Endothelial cell of umbilical vein (primary cell): ENCODE data around the gene PRDM16. TPM values are rescaled to one million over a fixed set of nuclear protein-coding genes. Genes with fewer than 3 reads are reported as not detected.

Source experiments
- BruUV-seq: library from RNA; stranded (reverse); fragments of 400-500 nt; replicated peaks from 2 replicates; lab custom pipeline; 2021; lab: Mats Ljungman, UMichigan
- CTCF ChIA-PET: fragments of 300-600, 350-600 bp; sonication (Branson Sonifier 250); formaldehyde crosslinking; loops from one replicate; lab custom pipeline; 2021; ENCODE audit warnings: antibody characterized with exemption, inconsistent platforms; lab: Charles Lee
- POLR2A ChIA-PET: fragments of 300-600, 350-600 bp; sonication (Branson Sonifier 250); formaldehyde crosslinking; loops from one replicate; lab custom pipeline; 2021; ENCODE audit warnings: antibody characterized with exemption, inconsistent platforms; lab: Charles Lee
- DNase-seq: peaks from one replicate; pipeline ENCODE4 v3.0.0-alpha.2; 2011; ENCODE audit warnings: low read depth, low spot score
- FAIRE-seq: peaks from 2 replicates; lab custom pipeline; 2011; peaks lifted over from hg19 to GRCh38; lab: Jason Lieb, UNC
- H2AFZ ChIP-seq: 2 replicates; pipeline ENCODE4 v1.6.0; 2012; ENCODE audit warnings: low read depth, low read length, control low read depth, inconsistent platforms
- H3K27ac ChIP-seq: 2 replicates; pipeline ENCODE4 v1.5.1; 2011; ENCODE audit warnings: low read depth, mild to moderate bottlenecking, control low read depth, low read length, moderate library complexity; ENCODE audit not compliant: insufficient read depth
- H3K27me3 ChIP-seq, 2 experiments: 2 replicates each; pipeline versions ENCODE4 v1.6.0 to v1.6.1; 2011; ENCODE audit warnings: low read length in 2 of 2, mixed read lengths in 1 of 2; ENCODE audit not compliant: control insufficient read depth in 2 of 2, insufficient read depth in 2 of 2
- H3K36me3 ChIP-seq, 2 experiments: 2 replicates in 1 of 2; 3 replicates in 1 of 2; pipeline ENCODE4 v1.5.1; 2011; ENCODE audit warnings: low read length in 2 of 2, mild to moderate bottlenecking in 1 of 2, moderate library complexity in 1 of 2; ENCODE audit not compliant: control insufficient read depth in 2 of 2, insufficient read depth in 2 of 2; ENCODE audit errors: extremely low read depth in 1 of 2
- H3K4me1 ChIP-seq: 3 replicates; pipeline ENCODE4 v1.5.1; 2011; ENCODE audit warnings: mild to moderate bottlenecking, low read length; ENCODE audit not compliant: control insufficient read depth, insufficient read depth; ENCODE audit errors: extremely low read depth
- H3K4me2 ChIP-seq: 2 replicates; pipeline ENCODE4 v1.6.1; 2011; ENCODE audit warnings: low read length, control low read depth, mixed read lengths; ENCODE audit not compliant: insufficient read depth
- H3K4me3 ChIP-seq, 3 experiments: fragments of 200-600 bp in 1 of 3; sonication (generic), shearing (Covaris generic) in 1 of 3; replicated peaks in 1 of 3; 2 replicates each; pipeline ENCODE4 v1.5.1; 2011 to 2016; ENCODE audit warnings: control low read depth in 3 of 3, low read length in 3 of 3, mild to moderate bottlenecking in 2 of 3, inconsistent platforms in 1 of 3, low read depth in 1 of 3, moderate library complexity in 1 of 3; ENCODE audit not compliant: insufficient read depth in 1 of 3
- H3K79me2 ChIP-seq: 2 replicates; pipeline ENCODE4 v1.6.0; 2012; ENCODE audit warnings: low read length, inconsistent platforms; ENCODE audit not compliant: control insufficient read depth, insufficient read depth
- H3K9ac ChIP-seq: replicated peaks from 2 replicates; pipeline ENCODE3; 2011; ENCODE audit warnings: low read length, control low read depth; ENCODE audit not compliant: insufficient read depth; ENCODE audit errors: extremely low read depth
- H3K9me1 ChIP-seq: replicated peaks from 3 replicates; pipeline ENCODE4 v1.6.0; 2011; ENCODE audit warnings: mild to moderate bottlenecking, low read length; ENCODE audit not compliant: control insufficient read depth, insufficient read depth; ENCODE audit errors: extremely low read depth
- H3K9me3 ChIP-seq: replicated peaks from 2 replicates; pipeline ENCODE4 v1.5.1; 2012; ENCODE audit warnings: low read length, inconsistent platforms; ENCODE audit not compliant: control insufficient read depth, insufficient read depth
- H4K20me1 ChIP-seq: replicated peaks from 2 replicates; pipeline ENCODE3; 2011; ENCODE audit warnings: mild to moderate bottlenecking, low read length; ENCODE audit not compliant: control insufficient read depth, insufficient read depth; ENCODE audit errors: extremely low read depth
- CTCF ChIP-seq, 2 donors: IDR thresholded peaks; 1 replicate in 1 of 2; 2 replicates in 1 of 2; pipeline ENCODE4 v1.5.1; 2011; ENCODE audit warnings: low read length in 2 of 2, mild to moderate bottlenecking in 2 of 2, moderate library complexity in 2 of 2, control low read depth in 1 of 2, inconsistent platforms in 1 of 2, low read depth in 1 of 2; ENCODE audit not compliant: insufficient read depth in 1 of 2; ENCODE audit errors: extremely low read depth in 1 of 2
- EZH2 ChIP-seq: IDR thresholded peaks from 2 replicates; pipeline ENCODE4 v1.6.1; 2012; ENCODE audit warnings: borderline replicate concordance, low read depth, mild to moderate bottlenecking, moderate library complexity, low read length, inconsistent platforms; ENCODE audit not compliant: severe bottlenecking
- FOS ChIP-seq: IDR thresholded peaks from 2 replicates; pipeline ENCODE4 v1.6.1; 2011; ENCODE audit warnings: mild to moderate bottlenecking, low read length, moderate library complexity, borderline replicate concordance; ENCODE audit not compliant: insufficient read depth
- GATA2 ChIP-seq: IDR thresholded peaks from 2 replicates; pipeline ENCODE4 v1.7.0; 2011; ENCODE audit warnings: low read depth, mild to moderate bottlenecking, moderate library complexity, mixed read lengths, low read length; ENCODE audit not compliant: insufficient read length, insufficient read depth
- JUN ChIP-seq: IDR thresholded peaks from 2 replicates; pipeline ENCODE4 v1.6.1; 2011; ENCODE audit warnings: borderline replicate concordance, low read depth; ENCODE audit not compliant: insufficient read length, insufficient read depth
- MYC ChIP-seq: IDR thresholded peaks from one replicate; pipeline ENCODE4 v1.6.1; 2011; ENCODE audit warnings: mild to moderate bottlenecking, low read depth, low read length
- POLR2A ChIP-seq: IDR thresholded peaks from 2 replicates; pipeline ENCODE4 v1.6.1; 2012; ENCODE audit warnings: low read depth, mild to moderate bottlenecking, control low read depth, low read length
- POLR2AphosphoS5 ChIP-seq: IDR thresholded peaks from 2 replicates; pipeline ENCODE4 v1.6.1; 2012; ENCODE audit warnings: low read depth, mild to moderate bottlenecking, control low read depth, low read length, moderate library complexity; ENCODE audit not compliant: insufficient read depth
- dilution Hi-C: fragments of 300-500 bp; cut with MboI; formaldehyde crosslinking; loops from one replicate; pipeline ENCODE4 v1.15.0; 2019; ENCODE audit warnings: low sequenced_read_pairs; ENCODE audit not compliant: extremely low pct_ligation_motif_present
- intact Hi-C: fragments of 100-400 bp; cut with micrococcal nuclease; formaldehyde crosslinking; loops from one replicate; pipeline ENCODE4 v1.10.0; 2022
- polyA plus RNA-seq, 4 experiments: library from polyadenylated mRNA; depleted of rRNA in 3 of 4; stranded (reverse) in 3 of 4; unstranded in 1 of 4; fragments of >200 nt; gene quantifications; 2 replicates each; pipeline versions ENCODE4 v1.2.1 to v1.2.3, GENCODE V29; 2011 to 2012; ENCODE audit warnings: missing spikeins in 1 of 4
- total RNA-seq: library from RNA; stranded (reverse); gene quantifications from 2 replicates; pipeline ENCODE4 v1.2.3, GENCODE V29; 2021
- TF ChIP-seq, protein P1 (sequence below): IDR thresholded peaks from 2 replicates; pipeline ENCODE4 v1.6.1; 2011; ENCODE audit not compliant: insufficient read depth, insufficient read length

Gene PRDM16
- total and polyA plus RNA-seq, 2 donors (not counting 3 experiments of a cell fraction or from before 2014, with no cell fraction given), result not detected

DNA sequence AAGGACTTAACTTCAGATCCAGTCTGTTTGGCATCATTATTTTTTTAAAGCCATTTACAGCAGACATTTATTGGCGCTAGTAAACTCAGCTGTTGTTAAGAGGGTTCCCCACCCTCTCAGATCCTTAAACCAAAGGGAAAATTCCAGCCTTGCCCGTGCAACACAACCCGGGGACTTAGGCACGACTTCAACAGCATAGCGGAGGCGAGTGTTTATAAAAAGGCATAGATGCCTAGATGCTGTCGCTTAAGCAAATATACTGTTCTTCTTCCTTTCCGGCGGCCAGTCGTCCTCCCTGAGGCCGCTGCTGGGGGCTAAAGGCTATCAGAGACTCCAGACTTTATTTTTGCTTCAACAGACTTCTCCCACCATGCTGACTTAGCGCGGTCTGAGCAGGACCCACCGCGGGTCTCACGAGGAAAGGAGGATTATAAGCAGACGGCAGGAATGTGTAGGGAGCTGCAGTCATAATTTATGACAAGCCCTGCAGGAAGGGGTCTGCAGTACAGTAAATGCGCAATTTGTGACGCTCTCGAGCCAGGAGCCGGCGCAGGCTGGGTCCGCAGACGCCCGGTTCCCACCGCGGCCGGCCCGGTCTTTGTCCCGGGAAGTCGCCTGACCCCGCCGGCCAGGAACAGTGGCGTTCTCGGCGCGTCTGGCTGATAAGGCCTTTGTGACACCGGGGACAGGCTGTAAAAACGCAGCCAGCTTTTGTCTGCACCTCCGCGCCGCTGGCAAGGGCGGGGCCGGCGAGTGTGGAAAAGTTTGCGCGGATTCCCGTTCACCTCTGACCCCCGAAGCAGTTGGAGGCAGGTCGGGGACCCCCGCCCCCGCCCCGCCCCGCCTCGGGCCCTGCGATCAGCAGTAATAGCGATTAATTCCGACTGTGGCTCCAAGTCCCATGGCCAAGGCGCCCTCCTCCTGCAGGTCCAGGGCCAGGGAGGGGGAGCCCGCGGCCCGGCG, 324.3 kb downstream of the PRDM16 start:
- no peaks in the 10 kb centered on the region for H3K79me2 ChIP-seq
- dilution Hi-C loops (no loop called here), intact Hi-C loops (no loop called here)
- DNase-seq (no peak), FAIRE-seq (no peak)
- no peaks in the 10 kb centered on the region for H3K9me1 ChIP-seq
- no peak overlapping the region for H3K9ac ChIP-seq
- no peak overlapping the region for H2AFZ ChIP-seq
- ChIA-PET CTCF (no interaction called here), POLR2A (no interaction called here)
- TF ChIP-seq JUN (no peak), EZH2 (peak; percentile 94), MYC (no peak), POLR2A (no peak)
- BruUV-seq, result no TSS peak
- H3K4me3 ChIP-seq, result no peak overlapping the region
- no peak overlapping the region for H3K4me2 ChIP-seq
- H3K36me3 ChIP-seq, result no peaks in the 10 kb centered on the region
- peaks cover 27 to 36% of the 10 kb centered on the region in 2 experiments for H3K27me3 ChIP-seq
- H3K27ac ChIP-seq, result no peak overlapping the region
- no peaks in the 10 kb centered on the region for H4K20me1 ChIP-seq
- H3K4me1 ChIP-seq, result no peaks in the 10 kb centered on the region
- no peaks in the 10 kb centered on the region for H3K9me3 ChIP-seq

DNA sequence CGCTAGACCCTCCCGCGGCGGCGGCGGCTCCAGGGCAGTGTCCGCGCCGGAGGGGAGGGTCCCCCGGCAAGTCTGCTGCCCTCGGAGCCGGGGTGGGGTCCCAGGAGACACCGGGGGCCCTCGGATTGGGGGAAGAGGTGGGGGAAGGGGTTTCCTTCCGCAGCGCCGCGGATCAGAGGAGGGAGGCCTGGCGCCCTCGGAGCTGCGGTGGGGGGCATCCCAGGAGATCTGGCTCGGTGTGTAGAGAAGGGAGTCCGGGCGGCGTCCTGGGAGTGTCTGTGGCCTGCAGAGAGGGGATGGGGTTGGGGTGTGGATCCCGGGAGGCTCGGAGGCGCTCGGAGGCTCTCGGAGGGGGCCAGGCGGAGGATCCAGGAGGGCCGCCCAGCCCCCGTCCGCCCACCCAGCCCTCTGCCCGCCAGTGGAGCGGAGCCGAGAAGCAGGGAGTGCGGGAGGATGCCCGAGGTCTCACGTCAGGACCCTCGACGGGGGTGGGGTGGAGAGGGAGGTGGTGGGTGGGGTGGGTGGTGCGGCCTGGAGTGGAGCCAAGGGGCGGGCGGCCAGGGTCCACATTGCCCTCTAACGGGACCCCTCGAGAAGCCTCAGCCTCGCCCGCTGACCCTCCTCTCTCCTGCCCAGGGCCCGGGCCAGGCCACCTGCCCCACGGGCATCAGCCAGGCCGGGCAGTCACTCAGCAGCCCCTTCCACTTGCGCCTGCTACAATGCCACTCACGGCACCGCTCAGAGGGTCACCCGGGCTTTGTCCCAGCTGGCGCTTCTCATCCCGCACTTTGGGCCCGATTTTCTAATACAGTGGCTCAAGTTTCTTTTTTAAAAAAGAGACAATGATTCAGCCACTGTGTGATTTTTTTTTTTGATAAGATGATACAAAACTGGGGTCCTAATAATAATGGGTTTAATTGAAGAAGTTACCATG, 325.3 kb downstream of the PRDM16 start:
- dilution Hi-C loops (no loop called here), intact Hi-C loops (no loop called here)
- no peak overlapping the region for H3K27ac ChIP-seq
- no peak overlapping the region for H2AFZ ChIP-seq
- TF ChIP-seq CTCF (IDR thresholded peaks at IDR 0.05; ENCODE audit: extremely low read depth in 1 of 2, insufficient read depth in 1 of 2, low read depth in 1 of 2, low read length in 2 of 2), result no peak
- TF ChIP-seq JUN, result no peak
- no peak for TF ChIP-seq EZH2
- no peak for TF ChIP-seq FOS
- no peak for TF ChIP-seq MYC
- no peak for TF ChIP-seq GATA2
- TF ChIP-seq POLR2A, result no peak
- TF ChIP-seq, protein P1, sequence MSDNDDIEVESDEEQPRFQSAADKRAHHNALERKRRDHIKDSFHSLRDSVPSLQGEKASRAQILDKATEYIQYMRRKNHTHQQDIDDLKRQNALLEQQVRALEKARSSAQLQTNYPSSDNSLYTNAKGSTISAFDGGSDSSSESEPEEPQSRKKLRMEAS, result no peak
- no peak for TF ChIP-seq POLR2AphosphoS5
- H3K79me2 ChIP-seq, result no peaks in the 10 kb centered on the region
- H3K4me2 ChIP-seq, result no peak overlapping the region
- peaks cover 27 to 37% of the 10 kb centered on the region in 2 experiments for H3K27me3 ChIP-seq
- H3K4me1 ChIP-seq, result no peaks in the 10 kb centered on the region
- FAIRE-seq (no peak), DNase-seq (no peak)
- ChIA-PET CTCF (no interaction called here), POLR2A (no interaction called here)
- H3K36me3 ChIP-seq, result no peaks in the 10 kb centered on the region
- no TSS peak for BruUV-seq
- no peaks in the 10 kb centered on the region for H4K20me1 ChIP-seq
- no peak overlapping the region for H3K4me3 ChIP-seq
- no peaks in the 10 kb centered on the region for H3K9me3 ChIP-seq
- H3K9me1 ChIP-seq, result no peaks in the 10 kb centered on the region
- H3K9ac ChIP-seq, result no peak overlapping the region
